ENCODE measurements around the gene SLITRK5. TPM values are rescaled to one million over a fixed set of nuclear protein-coding genes. Genes with fewer than 3 reads are reported as not detected.

SLITRK5 gene
- total RNA-seq = not detected in 2 replicates

- peak; percentile 27 for DNase-seq (ENCODE audit: low spot score)
- intact Hi-C loops (cut with micrococcal nuclease) = loop anchor here (10.0 kb wide), 1 partner anchor 796 kb away; no protein-coding TSS in a partner anchor
- Mint-ChIP-seq H3K27ac (no peak within 1 kb of the TSS), H3K4me1 (ENCODE audit: low read depth) (peaks cover 10% of the 10 kb centered on the region), H3K9me3 (no peaks in the 10 kb centered on the region), H3K27me3 (ENCODE audit: insufficient read depth) (peaks cover 33% of the 10 kb centered on the region), H3K36me3 (ENCODE audit: low read depth) (peaks cover 1% of the 10 kb centered on the region), H3K4me3 (peak within 1 kb of the TSS; percentile 60)
These were observed at the start of gene SLITRK5 for GRCh38 chr13:87671031-87671752. Gene SLITRK5 (plus strand): TSS chr13:87671371. CDS start chr13:87675389, 4,018 bp downstream.

DNA sequence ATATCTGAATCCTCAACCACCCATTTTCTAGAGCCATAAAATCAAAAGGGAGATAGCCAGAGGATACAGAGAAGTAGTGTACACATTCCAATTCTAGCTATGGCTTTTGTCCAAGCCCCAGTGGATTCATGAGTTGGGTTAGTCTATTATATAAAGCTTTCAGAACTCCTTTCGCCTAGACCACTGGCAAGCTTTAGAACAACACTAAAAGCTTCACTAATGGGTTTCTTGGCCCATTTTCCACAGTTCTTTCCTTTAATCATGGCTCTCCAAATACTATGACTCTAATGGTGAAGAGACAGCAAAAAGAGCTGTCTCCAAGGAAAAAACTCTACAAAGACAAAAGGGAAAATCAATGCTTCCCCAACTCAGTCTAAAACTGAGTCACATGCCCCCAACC, 48.2 kb upstream of the SLITRK5 start:
- peaks cover 4% of the 10 kb centered on the region for H3K9me3 Mint-ChIP-seq
- H3K27ac Mint-ChIP-seq = no peak overlapping the region
- no peaks in the 10 kb centered on the region for H3K4me1 Mint-ChIP-seq (ENCODE audit: low read depth)
- H3K27me3 Mint-ChIP-seq (ENCODE audit: insufficient read depth) = no peaks in the 10 kb centered on the region
- no peak for DNase-seq (ENCODE audit: low spot score)
- H3K36me3 Mint-ChIP-seq (ENCODE audit: low read depth) = no peaks in the 10 kb centered on the region
- intact Hi-C loops (cut with micrococcal nuclease) = no loop called here
- H3K4me3 Mint-ChIP-seq = no peak overlapping the region

DNA sequence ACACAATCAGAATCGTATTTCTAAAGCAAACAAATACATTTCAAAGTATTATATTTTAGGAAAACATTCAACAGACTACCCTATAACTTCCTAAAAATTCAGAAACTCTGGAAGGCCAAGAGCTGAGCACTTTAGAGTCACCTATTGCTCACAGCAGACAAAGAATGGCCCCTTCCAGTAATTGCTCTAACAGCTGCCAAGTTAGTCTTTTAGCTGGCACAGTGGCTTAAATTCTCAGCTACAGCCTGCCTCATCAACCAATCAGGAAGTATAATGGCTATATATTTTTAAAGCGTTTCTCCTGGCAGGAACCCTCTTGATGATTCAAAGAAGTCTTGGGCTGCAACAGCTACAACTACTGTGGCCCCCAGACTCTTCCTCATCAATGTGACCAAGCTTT, 14.9 kb upstream of the SLITRK5 start:
- DNase-seq (ENCODE audit: low spot score) = no peak
- Mint-ChIP-seq H3K27ac (no peak overlapping the region), H3K36me3 (ENCODE audit: low read depth) (no peaks in the 10 kb centered on the region), H3K4me3 (no peak overlapping the region), H3K27me3 (ENCODE audit: insufficient read depth) (no peaks in the 10 kb centered on the region), H3K9me3 (no peaks in the 10 kb centered on the region), H3K4me1 (ENCODE audit: low read depth) (no peaks in the 10 kb centered on the region)
- intact Hi-C loops (cut with micrococcal nuclease) = no loop called here

DNA sequence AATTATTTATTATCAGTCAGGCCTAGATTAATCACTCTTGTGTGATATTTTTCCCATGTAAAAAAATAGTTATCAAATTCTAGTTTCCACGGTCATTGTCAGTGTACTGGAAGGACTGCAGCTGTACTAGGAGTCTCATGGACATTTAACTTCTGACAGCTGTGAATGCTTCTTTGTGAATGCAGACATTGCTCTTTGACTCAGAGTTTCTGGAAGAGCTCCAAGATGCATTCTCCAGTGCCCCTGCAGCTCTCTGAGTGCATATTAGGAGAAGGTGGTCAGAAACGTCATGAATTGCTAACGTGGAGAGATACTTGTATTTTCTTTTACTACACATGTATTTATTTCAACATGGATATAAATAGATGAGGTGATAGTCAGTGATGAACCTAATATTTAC, 9.7 kb upstream of the SLITRK5 start:
- no peaks in the 10 kb centered on the region for H3K9me3 Mint-ChIP-seq
- no peak overlapping the region for H3K4me3 Mint-ChIP-seq
- H3K4me1 Mint-ChIP-seq (ENCODE audit: low read depth) = no peaks in the 10 kb centered on the region
- intact Hi-C loops (cut with micrococcal nuclease) = no loop called here
- no peaks in the 10 kb centered on the region for H3K27me3 Mint-ChIP-seq (ENCODE audit: insufficient read depth)
- DNase-seq (ENCODE audit: low spot score) = no peak
- no peak overlapping the region for H3K27ac Mint-ChIP-seq
- H3K36me3 Mint-ChIP-seq (ENCODE audit: low read depth) = no peaks in the 10 kb centered on the region

DNA sequence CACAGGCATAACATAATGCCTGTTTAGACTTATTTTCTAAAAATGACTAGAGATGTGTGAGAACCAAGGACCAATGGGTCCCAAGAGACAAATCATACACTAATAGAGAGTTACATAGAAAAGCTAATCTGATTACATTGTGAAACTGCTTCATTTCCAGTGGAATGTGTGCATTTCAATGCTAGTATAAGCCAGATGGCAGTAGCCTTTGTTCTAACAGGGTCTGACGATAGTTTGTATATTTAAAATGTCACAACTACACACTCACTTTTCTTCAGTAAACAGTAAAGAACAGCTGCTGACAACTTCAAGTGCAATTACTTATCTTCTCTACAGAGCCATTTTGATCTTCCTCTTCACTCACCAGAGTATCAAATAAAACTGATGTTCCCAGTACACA, 4.3 kb upstream of the SLITRK5 start:
- DNase-seq (ENCODE audit: low spot score) = no peak
- Mint-ChIP-seq H3K4me1 (ENCODE audit: low read depth) (peaks cover 10% of the 10 kb centered on the region), H3K4me3 (no peak overlapping the region), H3K9me3 (no peaks in the 10 kb centered on the region), H3K36me3 (ENCODE audit: low read depth) (no peaks in the 10 kb centered on the region), H3K27me3 (ENCODE audit: insufficient read depth) (peaks cover 12% of the 10 kb centered on the region), H3K27ac (no peak overlapping the region)
- intact Hi-C loops (cut with micrococcal nuclease) = no loop called here

GRCh38 chr13:87667686-87668085, 3.5 kb upstream of the SLITRK5 start:
- intact Hi-C loops (cut with micrococcal nuclease) = no loop called here
- Mint-ChIP-seq H3K36me3 (ENCODE audit: low read depth) (peaks cover 1% of the 10 kb centered on the region), H3K9me3 (no peaks in the 10 kb centered on the region), H3K4me1 (ENCODE audit: low read depth) (peaks cover 10% of the 10 kb centered on the region), H3K27ac (no peak overlapping the region), H3K27me3 (ENCODE audit: insufficient read depth) (peaks cover 14% of the 10 kb centered on the region), H3K4me3 (no peak overlapping the region)
- DNase-seq (ENCODE audit: low spot score) = no peak

GRCh38 chr13:87669379-87669978, 1.7 kb upstream of the SLITRK5 start:
- Mint-ChIP-seq H3K4me1 (ENCODE audit: low read depth) (peaks cover 10% of the 10 kb centered on the region), H3K9me3 (no peaks in the 10 kb centered on the region)

DNA sequence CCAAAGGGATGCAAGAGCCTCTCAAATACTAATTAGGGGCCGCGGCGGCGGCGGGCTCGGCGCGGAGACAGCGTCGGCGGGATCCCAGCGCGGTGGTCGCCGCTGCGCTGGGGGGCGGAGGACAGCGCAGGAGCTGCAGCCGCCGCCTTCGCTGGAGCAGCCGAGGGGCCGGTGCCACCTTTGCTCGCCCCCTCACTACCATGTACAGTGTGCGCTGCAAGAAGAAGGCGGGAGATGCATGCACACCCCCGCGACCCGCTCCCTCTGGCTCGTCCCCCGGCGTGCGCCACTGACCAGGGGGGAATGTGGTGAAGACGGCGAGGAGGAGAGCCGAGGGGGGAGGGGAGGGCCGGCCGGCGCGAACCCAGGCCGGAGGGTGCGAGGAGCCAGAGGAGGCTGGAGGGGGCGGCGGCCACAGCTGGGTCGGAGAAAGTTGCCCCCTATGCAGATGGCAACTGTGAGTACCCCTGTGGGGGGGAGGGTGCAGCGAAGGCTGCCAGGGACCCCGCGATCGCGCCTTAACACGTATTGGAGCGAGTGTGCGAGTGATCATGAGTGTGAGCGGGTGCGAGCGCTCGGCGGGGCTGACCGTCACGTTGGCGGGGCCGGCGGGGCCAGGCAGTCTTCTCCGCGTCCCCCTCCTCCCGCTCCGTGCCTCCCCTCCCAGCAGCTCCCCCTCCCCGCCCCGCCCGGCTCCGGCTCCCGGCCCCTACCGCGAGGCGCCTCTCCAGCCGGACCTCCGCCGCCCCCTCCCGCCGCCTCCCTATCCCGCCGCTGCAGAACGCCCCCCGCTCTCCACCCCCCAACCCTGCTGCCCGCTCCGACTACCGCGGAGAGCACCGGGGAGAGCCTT, 808 bp downstream of the SLITRK5 start:
- no peak overlapping the region for H3K27ac Mint-ChIP-seq
- peak overlapping the region; percentile 60 for H3K4me3 Mint-ChIP-seq
- peaks cover 10% of the 10 kb centered on the region for H3K4me1 Mint-ChIP-seq (ENCODE audit: low read depth)
- peaks cover 33% of the 10 kb centered on the region for H3K27me3 Mint-ChIP-seq (ENCODE audit: insufficient read depth)
- peaks cover 1% of the 10 kb centered on the region for H3K36me3 Mint-ChIP-seq (ENCODE audit: low read depth)
- no peak for DNase-seq (ENCODE audit: low spot score)
- intact Hi-C loops (cut with micrococcal nuclease) = loop anchor here (10.0 kb wide), 1 partner anchor 797 kb away; no protein-coding TSS in a partner anchor
- no peaks in the 10 kb centered on the region for H3K9me3 Mint-ChIP-seq

More at GRCh38 chr13:87669379-87669978, 1.7 kb upstream of the SLITRK5 start:
- H3K4me3 Mint-ChIP-seq = no peak overlapping the region
- intact Hi-C loops (cut with micrococcal nuclease) = no loop called here
- H3K36me3 Mint-ChIP-seq (ENCODE audit: low read depth) = peaks cover 1% of the 10 kb centered on the region
- H3K27me3 Mint-ChIP-seq (ENCODE audit: insufficient read depth) = peaks cover 31% of the 10 kb centered on the region
- no peak overlapping the region for H3K27ac Mint-ChIP-seq
- no peak for DNase-seq (ENCODE audit: low spot score)

- intact Hi-C loops (cut with micrococcal nuclease) = loop anchor here (10.0 kb wide), 1 partner anchor 799 kb away; no protein-coding TSS in a partner anchor
- peaks cover 14% of the 10 kb centered on the region for H3K4me1 Mint-ChIP-seq (ENCODE audit: low read depth)
- peaks cover 44% of the 10 kb centered on the region for H3K27me3 Mint-ChIP-seq (ENCODE audit: insufficient read depth)
- no peak overlapping the region for H3K4me3 Mint-ChIP-seq
- no peaks in the 10 kb centered on the region for H3K9me3 Mint-ChIP-seq
- no peak for DNase-seq (ENCODE audit: low spot score)
- H3K36me3 Mint-ChIP-seq (ENCODE audit: low read depth) = peaks cover 1% of the 10 kb centered on the region
- peak overlapping the region; percentile 44 for H3K27ac Mint-ChIP-seq
These were observed 3.1 kb downstream of the SLITRK5 start for GRCh38 chr13:87674247-87674738.

- Mint-ChIP-seq H3K27me3 (ENCODE audit: insufficient read depth) (peaks cover 41% of the 10 kb centered on the region), H3K27ac (no peak overlapping the region), H3K9me3 (no peaks in the 10 kb centered on the region)
These were observed 4.7 kb downstream of the SLITRK5 start for GRCh38 chr13:87675851-87676250.

DNA sequence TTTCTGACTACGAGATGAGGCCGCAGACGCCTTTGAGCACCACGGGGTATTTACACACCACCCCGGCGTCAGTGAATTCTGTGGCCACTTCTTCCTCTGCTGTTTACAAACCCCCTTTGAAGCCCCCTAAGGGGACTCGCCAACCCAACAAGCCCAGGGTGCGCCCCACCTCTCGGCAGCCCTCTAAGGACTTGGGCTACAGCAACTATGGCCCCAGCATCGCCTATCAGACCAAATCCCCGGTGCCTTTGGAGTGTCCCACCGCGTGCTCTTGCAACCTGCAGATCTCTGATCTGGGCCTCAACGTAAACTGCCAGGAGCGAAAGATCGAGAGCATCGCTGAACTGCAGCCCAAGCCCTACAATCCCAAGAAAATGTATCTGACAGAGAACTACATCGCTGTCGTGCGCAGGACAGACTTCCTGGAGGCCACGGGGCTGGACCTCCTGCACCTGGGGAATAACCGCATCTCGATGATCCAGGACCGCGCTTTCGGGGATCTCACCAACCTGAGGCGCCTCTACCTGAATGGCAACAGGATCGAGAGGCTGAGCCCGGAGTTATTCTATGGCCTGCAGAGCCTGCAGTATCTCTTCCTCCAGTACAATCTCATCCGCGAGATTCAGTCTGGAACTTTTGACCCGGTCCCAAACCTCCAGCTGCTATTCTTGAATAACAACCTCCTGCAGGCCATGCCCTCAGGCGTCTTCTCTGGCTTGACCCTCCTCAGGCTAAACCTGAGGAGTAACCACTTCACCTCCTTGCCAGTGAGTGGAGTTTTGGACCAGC, 5.3 kb downstream of the SLITRK5 start:
- intact Hi-C loops (cut with micrococcal nuclease) = loop anchor here (10.0 kb wide), 1 partner anchor 802 kb away; no protein-coding TSS in a partner anchor
- no peak overlapping the region for H3K27ac Mint-ChIP-seq
- H3K4me3 Mint-ChIP-seq = no peak overlapping the region
- no peak for DNase-seq (ENCODE audit: low spot score)
- H3K36me3 Mint-ChIP-seq (ENCODE audit: low read depth) = peaks cover 1% of the 10 kb centered on the region
- peaks cover 36% of the 10 kb centered on the region for H3K27me3 Mint-ChIP-seq (ENCODE audit: insufficient read depth)
- H3K4me1 Mint-ChIP-seq (ENCODE audit: low read depth) = peaks cover 6% of the 10 kb centered on the region
- no peaks in the 10 kb centered on the region for H3K9me3 Mint-ChIP-seq

More at GRCh38 chr13:87675851-87676250, 4.7 kb downstream of the SLITRK5 start:
- peaks cover 12% of the 10 kb centered on the region for H3K4me1 Mint-ChIP-seq (ENCODE audit: low read depth)
- intact Hi-C loops (cut with micrococcal nuclease) = loop anchor here (10.0 kb wide), 1 partner anchor 801 kb away; no protein-coding TSS in a partner anchor
- H3K4me3 Mint-ChIP-seq = no peak overlapping the region
- no peak for DNase-seq (ENCODE audit: low spot score)
- H3K36me3 Mint-ChIP-seq (ENCODE audit: low read depth) = peaks cover 1% of the 10 kb centered on the region

- DNase-seq (ENCODE audit: low spot score) = no peak
- no peak overlapping the region for H3K27ac Mint-ChIP-seq
- H3K36me3 Mint-ChIP-seq (ENCODE audit: low read depth) = peaks cover 1% of the 10 kb centered on the region
- peaks cover 34% of the 10 kb centered on the region for H3K27me3 Mint-ChIP-seq (ENCODE audit: insufficient read depth)
- H3K4me1 Mint-ChIP-seq (ENCODE audit: low read depth) = peaks cover 4% of the 10 kb centered on the region
- no peaks in the 10 kb centered on the region for H3K9me3 Mint-ChIP-seq
- peak overlapping the region; percentile 11 for H3K4me3 Mint-ChIP-seq
- intact Hi-C loops (cut with micrococcal nuclease) = loop anchor here (10.0 kb wide), 1 partner anchor 802 kb away; no protein-coding TSS in a partner anchor
These were observed 5.9 kb downstream of the SLITRK5 start for GRCh38 chr13:87677043-87677495.
